HUES48 (cell line): ENCODE measurements around the gene CD69.

Source experiments
- H3K27ac ChIP-seq: one replicate; pipeline ENCODE4 v1.7.0; 2013; ENCODE audit warnings: low read depth, low read length, inconsistent platforms
- H3K27me3 ChIP-seq: 2 replicates; pipeline ENCODE4 v1.6.1; 2013; ENCODE audit warnings: mild to moderate bottlenecking, low read length; ENCODE audit not compliant: control insufficient read depth, insufficient read depth
- H3K36me3 ChIP-seq: 2 replicates; pipeline ENCODE4 v1.6.1; 2013; ENCODE audit warnings: low read length; ENCODE audit not compliant: control insufficient read depth, insufficient read depth
- H3K4me1 ChIP-seq: 2 replicates; pipeline ENCODE4 v1.6.1; 2013; ENCODE audit warnings: mild to moderate bottlenecking, low read length; ENCODE audit not compliant: control insufficient read depth, insufficient read depth
- H3K4me3 ChIP-seq: 2 replicates; pipeline ENCODE4 v1.5.1; 2013; ENCODE audit warnings: mild to moderate bottlenecking, low read depth, low read length
- H3K9ac ChIP-seq: 2 replicates; pipeline ENCODE4 v1.6.1; 2013; ENCODE audit warnings: mild to moderate bottlenecking, low read depth, low read length, moderate library complexity
- H3K9me3 ChIP-seq: 2 replicates; pipeline ENCODE4 v1.6.1; 2013; ENCODE audit warnings: low read length; ENCODE audit not compliant: control insufficient read depth, insufficient read depth

The CD69 gene

GRCh38 chr12:9756170-9756569 is 4.5 kb downstream of the CD69 start:
- Histone ChIP-seq H3K9me3 (no peaks in the 10 kb centered on the region), H3K9ac (no peak overlapping the region), H3K4me1 (peaks cover 11% of the 10 kb centered on the region; the same call in 1 of the 2 replicates), H3K27ac (no peak overlapping the region), H3K27me3 (no peaks in the 10 kb centered on the region), H3K4me3 (no peak overlapping the region), H3K36me3 (no peaks in the 10 kb centered on the region)

- Histone ChIP-seq H3K27me3 (no peaks in the 10 kb centered on the region), H3K36me3 (no peaks in the 10 kb centered on the region), H3K27ac (no peak overlapping the region), H3K4me1 (peaks cover 14% of the 10 kb centered on the region; the same call in 1 of the 2 replicates), H3K9me3 (no peaks in the 10 kb centered on the region), H3K4me3 (no peak overlapping the region), H3K9ac (no peak overlapping the region)
These were observed 5.1 kb downstream of the CD69 start for GRCh38 chr12:9755567-9755966.

GRCh38 chr12:9755035-9755434 is 5.7 kb downstream of the CD69 start:
- Histone ChIP-seq H3K4me1 (peaks cover 13% of the 10 kb centered on the region; the same call in 1 of the 2 replicates), H3K9me3 (no peaks in the 10 kb centered on the region), H3K4me3 (no peak overlapping the region), H3K27ac (no peak overlapping the region), H3K9ac (no peak overlapping the region), H3K36me3 (no peaks in the 10 kb centered on the region), H3K27me3 (no peaks in the 10 kb centered on the region)

GRCh38 chr12:9754099-9754927 is 6.4 kb downstream of the CD69 start:
- Histone ChIP-seq H3K36me3 (no peaks in the 10 kb centered on the region), H3K27ac (no peak overlapping the region), H3K4me1 (peaks cover 13% of the 10 kb centered on the region; the same call in 1 of the 2 replicates), H3K4me3 (no peak overlapping the region), H3K27me3 (no peaks in the 10 kb centered on the region), H3K9ac (no peak overlapping the region), H3K9me3 (no peaks in the 10 kb centered on the region)

GRCh38 chr12:9753498-9753897 is 7.2 kb downstream of the CD69 start:
- no peaks in the 10 kb centered on the region for H3K27me3 ChIP-seq
- H3K27ac ChIP-seq: no peak overlapping the region
- peaks cover 13% of the 10 kb centered on the region; the same call in 1 of the 2 replicates for H3K4me1 ChIP-seq
- H3K36me3 ChIP-seq: no peaks in the 10 kb centered on the region
- no peaks in the 10 kb centered on the region for H3K9me3 ChIP-seq
- H3K4me3 ChIP-seq: no peak overlapping the region
- no peak overlapping the region for H3K9ac ChIP-seq

GRCh38 chr12:9753073-9753472 is 7.6 kb downstream of the CD69 start:
- Histone ChIP-seq H3K27ac (no peak overlapping the region), H3K36me3 (no peaks in the 10 kb centered on the region)

GRCh38 chr12:9752145-9752933 is 8.4 kb downstream of the CD69 start:
- Histone ChIP-seq H3K36me3 (no peaks in the 10 kb centered on the region), H3K9ac (no peak overlapping the region), H3K4me1 (peaks cover 13% of the 10 kb centered on the region; the same call in 1 of the 2 replicates), H3K27me3 (no peaks in the 10 kb centered on the region), H3K9me3 (no peaks in the 10 kb centered on the region), H3K4me3 (no peak overlapping the region), H3K27ac (no peak overlapping the region)

More at GRCh38 chr12:9753073-9753472, 7.6 kb downstream of the CD69 start:
- H3K9me3 ChIP-seq: no peaks in the 10 kb centered on the region
- no peaks in the 10 kb centered on the region for H3K27me3 ChIP-seq
- H3K4me3 ChIP-seq: no peak overlapping the region
- H3K4me1 ChIP-seq: peaks cover 13% of the 10 kb centered on the region; the same call in 1 of the 2 replicates
- H3K9ac ChIP-seq: no peak overlapping the region

GRCh38 chr12:9751204-9752144 is 9.2 kb downstream of the CD69 start:
- Histone ChIP-seq H3K9ac (no peak overlapping the region), H3K4me1 (peaks cover 13% of the 10 kb centered on the region; the same call in 1 of the 2 replicates), H3K36me3 (no peaks in the 10 kb centered on the region), H3K27ac (no peak overlapping the region), H3K9me3 (no peaks in the 10 kb centered on the region), H3K27me3 (no peaks in the 10 kb centered on the region), H3K4me3 (no peak overlapping the region)

- Histone ChIP-seq H3K9ac (no peak overlapping the region), H3K4me3 (0 out of 2 replicates have a peak overlapping the region, but pooled peaks have one; percentile 11), H3K36me3 (no peaks in the 10 kb centered on the region), H3K4me1 (peaks cover 13% of the 10 kb centered on the region; the same call in 1 of the 2 replicates), H3K9me3 (no peaks in the 10 kb centered on the region), H3K27me3 (no peaks in the 10 kb centered on the region), H3K27ac (no peak overlapping the region)
These were observed 10.2 kb downstream of the CD69 start for GRCh38 chr12:9750276-9751203.
